Effector memory CD4-positive, alpha-beta T cell (primary cell): Measurements from ENCODE around the gene CPSF4.
A peak's percentile ranks its signal among the peaks of the same experiment; 100 is the strongest.

Source experiments
- DNase-seq, 3 donors: peaks; one replicate each; pipeline ENCODE4 v3.0.0-alpha.2; 2020
- H3K27ac ChIP-seq: 2 replicates; pipeline ENCODE4 v1.7.0; 2013; ENCODE audit warnings: mild to moderate bottlenecking, low read length, moderate library complexity; ENCODE audit not compliant: insufficient read depth, poor library complexity, severe bottlenecking
- H3K27me3 ChIP-seq: replicated peaks from 2 replicates; pipeline ENCODE4 v1.7.0; 2013; ENCODE audit warnings: mild to moderate bottlenecking, low read length; ENCODE audit not compliant: insufficient read depth, control insufficient read depth, poor library complexity, severe bottlenecking
- H3K36me3 ChIP-seq: 2 replicates; pipeline ENCODE4 v1.7.0; 2013; ENCODE audit warnings: mild to moderate bottlenecking, low read length, moderate library complexity; ENCODE audit not compliant: control insufficient read depth, insufficient read depth
- H3K4me1 ChIP-seq: 2 replicates; pipeline ENCODE4 v1.7.0; 2013; ENCODE audit warnings: low read length, mild to moderate bottlenecking; ENCODE audit not compliant: control insufficient read depth, insufficient read depth, poor library complexity, severe bottlenecking
- H3K4me3 ChIP-seq: 2 replicates; pipeline ENCODE4 v1.7.0; 2013; ENCODE audit warnings: low read length, low read depth, mild to moderate bottlenecking; ENCODE audit not compliant: insufficient read depth, poor library complexity, severe bottlenecking
- H3K9me3 ChIP-seq: 2 replicates; pipeline ENCODE4 v1.7.0; 2013; ENCODE audit warnings: mild to moderate bottlenecking, low read length, moderate library complexity; ENCODE audit not compliant: control insufficient read depth

CPSF4 gene

DNA sequence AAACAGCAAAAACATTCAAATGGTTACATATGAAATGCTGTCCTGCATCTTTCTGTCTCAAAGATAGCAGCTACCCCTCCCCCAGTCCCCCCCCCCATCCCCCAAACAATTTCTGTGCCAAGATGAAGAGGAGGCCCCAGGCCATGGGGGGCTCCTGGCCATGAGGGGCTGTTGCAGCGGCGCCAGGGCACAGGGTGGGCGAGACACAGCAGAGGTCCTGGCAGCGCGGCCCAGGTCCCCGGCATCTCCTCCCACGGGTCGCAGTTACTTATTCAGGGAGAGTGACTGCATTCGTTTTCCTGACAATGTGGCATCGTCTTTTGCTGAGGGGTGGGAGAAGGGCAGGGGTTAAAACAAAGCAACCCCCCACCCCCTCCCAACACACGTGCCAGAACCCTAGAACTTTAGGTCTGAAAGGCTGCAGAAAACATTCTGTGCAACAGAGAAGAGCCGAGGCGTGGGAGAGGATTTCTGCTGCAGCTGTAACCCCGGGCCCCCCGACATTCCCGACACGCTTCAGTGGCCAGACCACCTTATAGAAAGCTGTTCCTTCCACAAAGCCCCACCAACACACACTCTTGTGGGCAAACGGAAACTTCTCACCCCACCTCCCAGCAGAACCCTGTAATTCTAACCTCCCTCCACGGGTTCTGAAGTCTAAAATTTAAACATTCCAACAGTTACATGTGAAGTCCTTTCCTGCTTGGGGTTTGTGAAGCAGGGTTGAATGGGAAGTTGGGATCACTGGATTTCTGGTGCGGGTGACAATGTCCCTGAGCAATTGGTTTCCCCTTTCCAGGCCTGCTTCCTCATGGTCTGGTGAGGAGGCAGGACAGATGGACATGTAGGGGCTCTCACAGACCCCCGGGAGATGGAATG lies 42.1 kb upstream of the CPSF4 start:
- no peak overlapping the region for H3K4me3 ChIP-seq
- no peaks in the 10 kb centered on the region for H3K9me3 ChIP-seq
- no peak for DNase-seq
- H3K27ac ChIP-seq, result no peak overlapping the region
- no peaks in the 10 kb centered on the region for H3K27me3 ChIP-seq
- peaks cover 56% of the 10 kb centered on the region for H3K36me3 ChIP-seq
- peaks cover 17% of the 10 kb centered on the region for H3K4me1 ChIP-seq

DNA sequence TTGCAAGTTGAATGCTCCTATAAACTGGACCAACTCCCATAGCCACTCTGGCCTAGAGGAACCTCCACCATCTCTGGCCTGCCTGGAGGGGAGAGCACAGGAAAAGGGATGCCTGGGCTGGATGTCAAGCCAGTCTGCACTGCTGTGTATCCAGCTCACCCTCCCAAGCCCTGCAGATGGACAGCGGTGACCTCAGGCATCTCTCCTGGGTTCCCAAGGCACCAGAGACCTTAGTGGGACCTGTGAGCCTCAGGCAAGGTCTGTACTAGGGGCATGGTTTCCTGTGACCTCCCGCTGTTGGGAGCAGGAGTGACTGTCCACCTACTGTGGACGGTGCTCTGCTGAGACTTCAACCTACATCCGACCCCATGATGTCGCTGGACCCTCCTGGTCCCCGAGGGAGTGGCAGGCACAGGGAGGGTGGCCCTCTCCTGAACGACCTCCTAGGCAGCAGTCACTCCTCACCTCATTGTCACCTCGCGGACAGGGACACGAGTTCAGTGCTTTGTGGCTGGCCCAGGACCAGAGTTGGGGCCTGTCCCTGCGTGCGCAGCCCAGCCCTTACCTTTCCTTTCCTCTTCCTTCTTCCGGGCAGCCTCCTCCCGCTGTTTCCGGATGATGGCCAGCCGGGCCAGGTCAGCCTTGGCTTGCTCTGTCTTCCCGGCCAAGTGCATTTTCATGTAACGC lies 41.3 kb upstream of the CPSF4 start:
- Histone ChIP-seq H3K9me3 (no peaks in the 10 kb centered on the region), H3K36me3 (peaks cover 59% of the 10 kb centered on the region), H3K4me1 (peaks cover 11% of the 10 kb centered on the region), H3K27ac (no peak overlapping the region), H3K27me3 (no peaks in the 10 kb centered on the region), H3K4me3 (no peak overlapping the region)
- no peak for DNase-seq

DNA sequence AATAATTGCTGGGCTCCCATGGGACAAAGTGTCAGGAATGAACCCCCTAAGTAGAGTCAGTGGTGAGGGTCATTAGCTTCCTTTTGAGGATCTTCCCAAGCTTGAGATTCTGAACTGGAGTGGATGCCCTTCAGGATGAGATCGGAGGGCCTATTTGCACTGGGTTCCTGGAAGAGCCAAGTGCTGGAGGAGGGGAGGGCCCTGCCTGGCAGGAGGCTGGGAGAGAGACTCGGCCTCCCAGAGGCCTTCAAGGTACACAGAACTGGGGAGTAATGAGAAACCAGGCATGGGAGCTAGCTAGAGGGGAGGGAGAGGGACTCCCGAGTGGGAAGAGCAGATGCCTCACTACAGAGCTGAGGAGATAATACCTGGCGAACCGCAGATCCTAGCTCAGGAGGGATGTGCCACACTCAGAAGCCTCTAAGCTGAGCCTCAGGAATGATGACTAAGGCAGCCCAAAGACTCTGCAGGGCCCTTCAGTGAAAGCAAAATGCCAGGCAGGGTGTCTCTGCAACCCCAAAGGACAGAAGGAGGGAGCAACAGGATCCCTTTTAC lies 39.8 kb upstream of the CPSF4 start:
- H3K9me3 ChIP-seq, result no peaks in the 10 kb centered on the region
- no peaks in the 10 kb centered on the region for H3K27me3 ChIP-seq
- peak overlapping the region; percentile 4 for H3K27ac ChIP-seq
- H3K4me3 ChIP-seq, result no peak overlapping the region
- no peak for DNase-seq
- no peaks in the 10 kb centered on the region for H3K4me1 ChIP-seq
- H3K36me3 ChIP-seq, result peaks cover 65% of the 10 kb centered on the region

DNA sequence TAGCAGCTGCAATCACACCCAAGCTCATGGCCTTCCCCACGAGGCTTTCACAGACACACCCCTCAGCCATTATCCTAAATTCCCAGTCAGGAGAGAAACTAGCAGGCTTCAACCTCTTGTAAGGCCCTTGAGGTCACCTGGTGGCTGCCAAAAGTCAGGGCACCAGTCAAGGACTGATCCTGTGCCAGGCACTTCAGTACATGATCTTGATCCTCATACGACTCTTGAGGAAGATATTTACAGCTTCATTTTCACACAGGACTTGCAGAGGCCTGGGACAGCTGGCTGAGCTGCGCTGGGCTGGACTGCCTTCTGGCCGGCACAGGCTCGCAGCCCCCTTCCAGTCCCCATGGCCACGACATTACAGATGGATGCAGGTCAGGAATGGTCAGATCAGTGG lies 39.1 kb upstream of the CPSF4 start:
- Histone ChIP-seq H3K4me3 (no peak overlapping the region), H3K27ac (peak overlapping the region; percentile 4), H3K4me1 (no peaks in the 10 kb centered on the region), H3K9me3 (no peaks in the 10 kb centered on the region), H3K36me3 (peaks cover 68% of the 10 kb centered on the region), H3K27me3 (no peaks in the 10 kb centered on the region)
- DNase-seq, result no peak

DNA sequence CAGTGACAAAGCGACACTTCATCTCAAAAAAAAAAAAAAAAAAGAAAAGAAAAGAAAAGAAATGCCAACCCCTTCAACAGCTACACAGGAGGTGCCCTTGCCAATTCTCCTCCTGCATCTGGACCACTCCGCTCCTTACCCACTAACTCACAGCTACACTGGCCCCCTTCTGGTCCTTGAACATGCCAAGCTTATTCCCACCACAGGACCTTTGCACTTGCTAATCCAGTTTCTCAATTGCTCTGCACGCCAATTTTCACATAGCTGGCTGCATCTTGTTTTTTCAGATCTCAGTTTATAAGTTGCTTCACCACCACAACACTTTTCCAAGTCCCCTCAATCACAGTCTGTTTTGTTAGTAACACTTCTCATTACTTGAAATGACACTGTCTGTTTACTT lies 35.9 kb upstream of the CPSF4 start:
- no peak overlapping the region for H3K27ac ChIP-seq
- H3K27me3 ChIP-seq, result no peaks in the 10 kb centered on the region
- DNase-seq, result no peak
- peaks cover 44% of the 10 kb centered on the region for H3K36me3 ChIP-seq
- no peaks in the 10 kb centered on the region for H3K9me3 ChIP-seq
- peaks cover 14% of the 10 kb centered on the region for H3K4me1 ChIP-seq
- no peak overlapping the region for H3K4me3 ChIP-seq

DNA sequence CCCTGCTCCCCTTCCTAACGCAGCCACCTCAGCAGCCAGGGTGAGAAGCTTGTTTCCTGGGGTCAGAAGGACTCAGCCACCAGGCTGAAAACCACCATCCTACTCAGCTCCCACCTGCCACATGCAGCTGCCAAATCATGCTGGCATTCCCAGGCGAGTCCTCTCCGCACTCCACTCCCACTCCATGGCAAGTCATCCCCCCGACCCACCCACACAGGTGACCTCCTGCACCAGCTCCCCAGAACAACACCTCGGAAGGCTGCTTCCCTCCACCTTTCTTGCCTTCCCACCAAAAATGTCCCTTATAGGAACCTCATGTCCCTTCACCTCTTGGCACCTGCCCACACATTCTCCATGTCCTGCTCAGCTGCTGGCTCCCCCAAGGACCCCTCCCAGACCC lies 35.0 kb upstream of the CPSF4 start:
- Histone ChIP-seq H3K4me1 (peaks cover 14% of the 10 kb centered on the region), H3K36me3 (peaks cover 42% of the 10 kb centered on the region), H3K4me3 (no peak overlapping the region), H3K27ac (no peak overlapping the region), H3K27me3 (no peaks in the 10 kb centered on the region), H3K9me3 (no peaks in the 10 kb centered on the region)
- DNase-seq, result no peak

DNA sequence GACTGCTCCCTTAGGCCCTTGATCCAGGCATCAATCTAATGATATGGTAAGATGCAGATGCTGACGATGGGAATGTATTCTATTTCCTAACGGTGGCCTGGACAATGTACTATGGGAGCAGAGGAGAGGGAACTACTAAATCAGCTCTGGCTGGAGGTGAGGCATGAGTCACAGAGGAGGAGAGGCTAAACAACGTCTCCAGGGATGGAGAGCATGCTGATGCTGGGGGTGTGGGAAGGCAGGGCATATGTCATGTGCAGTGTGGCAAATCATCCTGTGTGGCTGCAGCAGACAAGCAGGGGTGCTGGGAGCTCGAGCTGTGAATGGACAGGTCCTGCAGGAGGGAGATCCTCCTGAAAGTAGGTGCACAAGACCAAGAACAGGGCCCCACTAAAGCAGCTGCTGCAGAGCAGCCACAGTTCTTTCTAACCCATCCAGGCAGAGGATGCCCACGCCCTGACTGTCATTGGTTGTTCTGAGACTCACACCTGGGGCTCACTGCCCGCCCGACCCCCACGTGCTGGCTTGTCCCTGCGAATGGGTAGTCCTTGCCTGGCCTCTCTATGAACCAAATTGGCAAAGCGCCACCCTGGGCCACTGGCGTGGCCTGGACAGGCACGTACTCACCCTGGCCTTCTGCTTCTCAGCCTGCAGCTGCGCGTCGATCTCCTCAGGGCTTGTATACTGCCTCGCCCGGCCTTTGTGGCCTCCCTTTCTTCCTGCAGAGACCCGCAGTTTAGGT lies 34.3 kb upstream of the CPSF4 start:
- Histone ChIP-seq H3K36me3 (peaks cover 42% of the 10 kb centered on the region), H3K4me3 (no peak overlapping the region), H3K9me3 (no peaks in the 10 kb centered on the region), H3K27me3 (no peaks in the 10 kb centered on the region), H3K4me1 (peaks cover 16% of the 10 kb centered on the region), H3K27ac (no peak overlapping the region)
- DNase-seq, result no peak

DNA sequence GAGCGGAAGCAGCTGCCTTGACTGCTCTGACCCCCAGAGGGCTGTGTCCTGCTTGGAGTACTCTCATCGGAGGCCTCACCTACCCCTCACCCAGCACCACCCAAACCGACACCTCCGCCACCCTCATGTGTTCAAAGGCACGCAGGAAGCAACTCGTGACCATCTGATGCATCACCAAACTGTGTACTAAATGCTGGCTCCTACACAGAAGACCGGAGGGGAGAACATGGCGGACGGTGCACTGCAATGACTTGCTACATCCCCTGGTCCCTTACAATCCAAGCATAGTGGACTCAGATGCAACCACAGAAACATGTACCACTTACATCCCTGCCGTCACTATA lies 33.8 kb upstream of the CPSF4 start:
- Histone ChIP-seq H3K9me3 (no peaks in the 10 kb centered on the region), H3K4me3 (no peak overlapping the region), H3K27ac (no peak overlapping the region), H3K27me3 (no peaks in the 10 kb centered on the region), H3K4me1 (peaks cover 21% of the 10 kb centered on the region), H3K36me3 (peaks cover 42% of the 10 kb centered on the region)
- no peak for DNase-seq

DNA sequence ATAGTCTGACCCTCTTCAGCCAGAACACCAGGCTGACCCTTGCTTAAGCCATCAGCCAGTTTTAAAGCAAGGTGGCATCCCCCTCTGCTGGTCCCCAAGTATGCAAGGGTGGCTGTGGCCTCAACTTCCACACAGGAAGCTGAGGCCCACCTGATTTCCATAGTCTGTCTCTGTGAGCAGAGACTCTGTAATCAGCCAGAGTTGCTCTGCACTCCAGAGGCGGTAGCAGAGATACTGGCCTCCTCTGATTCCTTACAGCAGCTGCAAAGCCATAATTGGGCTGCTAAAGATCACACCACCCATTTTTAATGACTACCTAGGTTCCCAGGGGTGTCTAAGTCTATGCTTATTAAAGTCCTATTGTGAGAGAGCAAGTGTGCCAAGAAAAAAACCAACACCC lies 32.2 kb upstream of the CPSF4 start:
- no peak overlapping the region for H3K27ac ChIP-seq
- H3K27me3 ChIP-seq, result no peaks in the 10 kb centered on the region
- peaks cover 25% of the 10 kb centered on the region for H3K4me1 ChIP-seq
- no peaks in the 10 kb centered on the region for H3K9me3 ChIP-seq
- H3K4me3 ChIP-seq, result no peak overlapping the region
- H3K36me3 ChIP-seq, result peaks cover 40% of the 10 kb centered on the region
- no peak for DNase-seq
